8988T (cell line): ENCODE results near the gene AOPEP.
"Not testable (repeated sequence)": the region's sequence is repeated elsewhere in the genome, so short reads cannot be mapped to it uniquely, and the experiment has no call there.

ENCODE experiments used
- DNase-seq: peaks from one replicate; pipeline ENCODE4 v3.0.0; 2011

AOPEP gene

GRCh38 chr9:94945197-94946144 is 219.0 kb downstream of the AOPEP start:
- no peak for DNase-seq

GRCh38 chr9:94946256-94946655 is 219.8 kb downstream of the AOPEP start:
- DNase-seq: no peak

DNA sequence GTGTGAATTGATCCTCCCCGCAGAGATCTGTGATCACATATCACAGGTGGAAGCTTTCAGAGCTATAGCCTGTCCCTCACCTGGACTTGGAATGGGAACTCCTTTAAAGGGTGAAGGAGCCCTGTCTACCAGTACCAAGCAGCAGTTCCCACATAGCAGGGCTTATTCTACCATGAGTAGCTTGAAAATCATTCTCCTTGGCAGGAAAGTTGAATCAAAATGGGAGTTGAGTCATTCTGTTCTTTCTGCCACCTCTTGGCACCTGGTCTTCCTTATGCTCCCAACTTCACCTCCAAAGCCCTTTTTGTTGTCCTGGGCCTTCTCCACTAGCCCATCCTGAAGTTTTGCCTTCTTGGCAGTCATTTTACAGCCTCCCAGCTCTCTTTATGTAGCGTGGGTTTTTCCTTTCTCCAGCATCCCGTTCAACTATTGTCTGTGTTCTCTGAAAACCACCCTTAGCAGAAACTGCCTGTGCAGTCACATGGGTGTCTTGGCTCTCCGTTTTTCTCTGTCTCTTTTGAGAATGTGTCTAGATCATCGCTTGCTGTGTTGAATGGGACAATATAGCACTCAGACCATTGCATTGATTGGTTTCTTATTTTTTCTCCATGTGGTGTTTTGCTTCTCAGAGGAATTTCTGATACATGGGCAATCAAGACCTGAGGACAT is 222.2 kb downstream of the AOPEP start:
- DNase-seq: no peak

GRCh38 chr9:94949370-94949769 is 222.9 kb downstream of the AOPEP start:
- no peak for DNase-seq

DNA sequence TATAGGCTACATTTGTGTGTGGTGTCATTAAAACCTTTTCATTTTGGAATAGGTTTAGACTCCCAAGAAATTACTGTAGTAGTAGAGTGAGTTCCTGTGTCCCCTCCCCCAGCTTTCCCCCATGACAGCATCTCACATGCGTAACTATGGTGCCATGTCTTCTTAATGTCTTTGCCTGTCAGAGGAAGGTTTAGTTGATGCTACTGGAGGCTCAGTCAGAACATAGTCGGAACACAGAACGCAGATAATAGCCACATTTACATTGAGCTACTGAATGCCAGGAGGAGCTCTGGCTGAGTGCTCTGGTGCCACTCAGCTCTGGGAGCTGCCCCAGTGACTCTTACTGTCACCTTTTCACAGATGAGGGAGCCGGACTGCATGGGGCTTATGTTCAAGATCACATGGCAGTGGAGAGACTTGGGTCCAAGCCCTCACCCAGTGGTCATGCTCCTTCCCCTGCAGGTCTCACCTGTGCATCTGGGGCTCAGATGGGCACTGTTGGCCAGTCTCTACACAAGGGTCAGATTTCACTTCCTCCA is 223.6 kb downstream of the AOPEP start:
- DNase-seq: no peak

DNA sequence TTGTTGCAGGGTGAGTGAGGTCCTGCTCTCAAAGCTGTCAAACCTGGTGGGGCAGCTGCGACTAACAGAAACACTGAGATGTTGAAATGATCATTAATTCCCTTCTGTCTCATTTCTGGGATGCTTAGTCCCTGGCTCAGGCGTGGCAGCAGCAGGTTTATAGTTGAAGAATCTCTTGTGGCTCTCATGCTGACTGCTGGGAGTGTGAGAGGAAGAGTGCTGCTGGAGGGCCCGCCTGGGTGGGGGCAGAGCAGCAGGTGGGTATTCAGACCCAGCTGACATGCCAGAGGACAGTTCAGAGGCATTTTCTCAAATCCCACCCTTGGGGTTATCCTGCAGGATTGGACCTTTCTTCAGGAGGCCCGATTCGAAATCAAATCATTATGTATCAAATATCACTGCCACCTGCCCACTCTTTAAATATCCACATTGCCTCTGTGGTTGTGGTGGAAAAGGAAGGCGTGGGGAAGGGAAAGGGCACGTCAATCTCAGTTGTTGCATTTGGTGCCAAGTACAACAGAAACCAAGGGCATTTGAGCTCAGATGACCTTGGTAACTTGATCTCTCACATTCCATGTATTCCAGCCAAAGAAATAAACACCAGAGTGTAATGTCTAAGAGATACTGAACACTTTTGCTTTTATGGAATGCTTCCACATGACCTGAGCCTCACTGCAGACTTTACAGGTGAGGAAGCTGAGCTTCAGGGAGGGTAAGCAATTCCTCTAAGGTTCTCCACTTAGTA is 224.3 kb downstream of the AOPEP start:
- no peak for DNase-seq

DNA sequence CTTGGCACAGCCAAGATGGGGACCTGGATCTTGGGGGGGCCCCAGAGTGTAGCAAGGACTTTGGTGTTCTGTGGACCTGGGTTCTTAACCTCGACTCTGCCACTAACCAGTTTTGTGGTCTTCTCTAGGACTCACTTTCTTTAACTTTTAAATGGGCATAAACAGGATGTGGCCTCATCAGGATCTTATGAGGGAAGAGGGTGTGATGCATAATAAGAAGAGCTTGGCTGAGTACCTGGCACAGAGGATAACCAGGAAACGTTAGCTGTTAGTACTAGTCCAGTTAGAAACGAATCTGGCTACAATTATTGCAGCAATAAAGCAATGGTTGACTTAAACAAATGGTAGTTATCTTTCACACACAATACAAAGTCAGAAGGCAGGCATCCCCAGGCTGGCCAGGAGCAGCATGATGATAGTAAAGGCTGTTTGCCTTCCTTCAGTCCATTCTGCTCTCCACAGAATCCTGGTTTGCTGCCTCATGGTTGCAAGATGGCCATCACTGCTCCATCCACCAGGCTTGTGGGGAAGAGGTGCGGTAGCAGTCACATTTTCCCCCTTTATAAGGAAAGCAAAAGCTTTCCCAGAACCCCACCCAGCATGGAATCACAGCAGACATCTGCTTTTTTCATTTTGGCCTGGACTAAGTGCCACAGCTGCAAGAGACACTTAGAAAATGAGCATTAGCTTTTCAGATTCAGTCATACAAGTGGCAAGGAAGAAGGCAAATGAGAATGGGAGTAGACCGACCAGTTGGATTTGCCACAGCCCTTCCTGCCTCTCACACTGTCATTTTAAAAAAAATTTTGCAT is 225.0 kb downstream of the AOPEP start:
- no peak for DNase-seq

DNA sequence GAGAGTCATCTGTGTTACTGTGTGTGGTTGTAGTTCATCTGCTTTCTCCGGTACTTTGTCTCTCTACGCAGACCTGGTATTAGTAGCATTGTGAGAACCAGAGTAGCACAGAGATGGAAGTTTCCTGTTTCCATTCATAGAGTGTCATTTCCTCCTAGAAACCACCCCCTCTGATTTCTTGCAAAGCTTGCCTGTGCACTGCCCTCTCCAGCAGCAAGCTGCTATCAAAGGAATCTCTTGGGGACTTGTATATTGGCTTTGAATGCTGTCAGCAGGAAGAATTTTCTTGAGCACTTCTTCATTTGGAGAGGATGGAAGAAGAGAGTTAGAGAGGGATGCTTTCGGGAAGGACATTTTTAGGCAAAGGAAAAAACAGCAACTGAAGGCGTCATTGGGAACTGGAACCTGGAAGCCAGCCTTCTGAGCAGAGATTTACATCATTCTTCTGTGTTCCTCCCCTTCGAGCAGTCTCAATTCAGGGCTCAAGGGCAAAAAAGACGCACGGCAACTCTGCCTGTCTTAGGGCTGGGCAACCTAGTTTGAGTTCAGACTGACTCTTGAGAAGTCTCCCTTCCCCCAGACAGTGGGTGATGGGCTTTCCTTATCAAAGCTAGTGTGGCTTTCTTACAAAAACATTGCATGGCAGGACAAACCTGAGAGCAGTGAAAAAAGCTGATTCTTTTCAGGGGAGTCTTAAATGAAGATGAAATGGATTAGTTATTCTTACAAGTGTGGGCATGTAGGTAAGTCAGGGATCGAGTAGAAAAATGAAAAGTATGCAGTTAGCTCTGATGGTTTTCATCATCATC is 226.3 kb downstream of the AOPEP start:
- DNase-seq: no peak

- no peak for DNase-seq
These were observed 230.2 kb downstream of the AOPEP start for GRCh38 chr9:94956731-94957130.

DNA sequence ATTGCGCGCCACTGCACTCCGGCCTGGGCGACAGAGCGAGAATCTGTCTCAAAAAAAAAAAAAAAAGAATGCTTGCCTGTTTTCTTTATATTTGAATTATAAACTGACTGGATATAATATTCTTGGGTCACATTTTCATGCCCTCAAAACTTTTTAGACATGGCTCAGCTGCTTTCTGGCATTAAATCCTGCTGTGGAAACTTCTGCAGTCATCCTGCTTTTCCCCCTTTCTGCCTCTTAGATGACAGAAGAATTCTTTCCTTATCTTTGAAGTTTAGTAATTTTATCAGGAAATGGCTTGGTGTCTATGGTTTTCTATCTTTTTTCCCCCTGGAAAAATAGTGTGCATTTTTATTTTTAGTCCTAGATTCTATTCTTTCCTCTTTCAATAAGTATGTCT is 234.5 kb downstream of the AOPEP start:
- DNase-seq: no peak

DNA sequence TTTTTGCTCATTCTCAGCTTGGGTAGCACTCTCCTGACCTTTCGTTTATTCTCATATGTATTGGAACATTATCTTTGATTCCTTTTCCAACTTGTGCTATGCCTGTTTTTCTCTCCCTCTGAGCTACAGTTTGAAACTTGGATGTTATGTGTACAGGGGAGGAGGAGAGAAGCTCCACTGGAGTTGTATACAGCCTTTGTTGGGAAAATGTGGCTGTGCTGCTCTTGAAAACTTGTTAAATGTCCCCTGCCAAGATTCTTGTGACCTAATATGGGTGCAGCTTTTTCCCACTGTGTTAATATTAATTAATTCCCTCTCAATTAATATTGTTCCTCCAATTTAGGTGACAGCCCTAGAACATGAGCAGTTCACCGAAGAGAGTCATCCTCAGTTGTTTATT is 235.4 kb downstream of the AOPEP start:
- DNase-seq: no peak

- not testable (repeated sequence) for DNase-seq
These were observed 239.1 kb downstream of the AOPEP start for GRCh38 chr9:94965631-94966030.

DNA sequence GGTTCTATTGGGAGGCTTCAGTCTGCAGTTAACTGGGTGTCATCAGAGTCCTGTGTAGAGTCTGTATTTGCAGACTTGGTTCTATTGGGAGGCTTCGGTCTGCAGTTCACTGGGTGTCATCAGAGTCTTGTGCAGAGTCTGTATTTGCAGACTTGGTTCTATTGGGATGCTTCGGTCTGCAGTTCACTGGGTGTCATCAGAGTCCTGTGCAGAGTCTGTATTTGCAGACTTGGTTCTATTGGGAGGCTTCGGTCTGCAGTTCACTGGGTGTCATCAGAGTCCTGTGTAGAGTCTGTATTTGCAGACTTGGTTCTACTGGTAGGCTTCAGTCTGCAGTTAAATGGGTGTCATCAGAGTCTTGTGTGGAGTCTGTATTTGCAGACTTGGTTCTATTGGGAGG is 239.5 kb downstream of the AOPEP start:
- not testable (repeated sequence) for DNase-seq

GRCh38 chr9:94967482-94967881 is 241.0 kb downstream of the AOPEP start:
- no peak for DNase-seq

DNA sequence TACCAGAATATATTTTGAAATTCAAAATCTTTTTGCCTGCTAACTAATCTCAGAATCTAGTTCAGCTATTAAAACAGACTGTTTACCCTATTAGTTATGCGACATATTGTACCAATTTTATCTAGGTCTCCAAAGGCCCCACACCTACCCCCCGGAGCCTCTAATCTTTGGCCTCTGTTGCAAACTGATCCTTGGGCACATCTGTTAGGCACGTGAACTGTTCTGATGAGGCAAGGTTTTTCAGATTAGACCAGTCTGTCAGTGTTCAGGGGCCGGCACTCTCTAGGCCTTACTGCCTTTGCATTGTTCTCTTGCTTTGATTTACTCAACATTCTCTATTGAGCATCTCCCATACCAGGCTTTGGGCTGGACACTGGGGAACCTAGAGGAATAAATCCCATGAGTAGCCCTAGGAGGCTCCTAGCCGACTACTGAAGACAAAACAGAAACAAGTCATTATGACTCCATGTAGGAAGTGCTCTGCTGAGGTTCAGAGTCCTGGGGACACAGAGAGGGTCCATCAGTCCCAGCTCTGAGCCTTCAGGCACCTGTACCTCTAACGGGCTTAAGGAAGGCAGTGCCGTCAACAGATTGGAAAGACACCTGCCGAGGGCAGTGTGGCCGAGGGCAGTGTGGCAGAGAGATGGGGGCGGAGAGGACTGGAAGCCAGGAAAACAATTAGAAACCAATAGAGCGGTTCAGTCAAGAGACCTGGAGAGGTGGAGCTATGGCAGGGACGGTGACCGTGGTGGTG is 245.1 kb downstream of the AOPEP start:
- DNase-seq: no peak

DNA sequence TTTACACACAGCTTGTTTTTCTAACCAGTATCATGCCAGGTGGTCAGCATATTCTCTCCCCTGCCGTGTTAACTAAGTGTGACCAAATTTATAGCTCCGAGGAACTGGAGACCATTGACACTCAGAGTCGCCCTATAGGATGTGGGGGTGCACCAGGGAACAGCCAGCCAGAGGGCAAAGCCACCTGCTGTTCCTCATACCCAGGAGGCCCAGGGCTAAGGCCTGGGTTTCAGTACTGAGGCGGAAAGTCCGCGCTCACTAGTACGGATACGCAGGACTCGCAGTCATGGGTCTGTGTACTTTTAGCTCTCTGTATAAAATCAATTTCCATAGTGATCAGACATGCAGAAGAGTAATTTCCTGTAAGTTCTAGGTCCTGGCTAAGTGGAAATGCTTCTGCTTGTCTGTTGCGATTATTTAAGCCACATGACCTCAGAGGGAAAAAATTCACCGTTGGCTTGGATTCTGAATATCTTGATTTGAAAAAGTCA is 247.0 kb downstream of the AOPEP start:
- DNase-seq: no peak

GRCh38 chr9:94974154-94974879 is 247.8 kb downstream of the AOPEP start:
- DNase-seq: no peak

GRCh38 chr9:94975480-94975879 is 249.0 kb downstream of the AOPEP start:
- no peak for DNase-seq

GRCh38 chr9:94976077-94976476 is 249.6 kb downstream of the AOPEP start:
- no peak for DNase-seq

- no peak for DNase-seq
These were observed 250.9 kb downstream of the AOPEP start for GRCh38 chr9:94977416-94977815.
